Chondrocyte (in vitro differentiated cells): Measurements from ENCODE around the gene EAF1. TPM values are rescaled to one million over a fixed set of nuclear protein-coding genes. Genes with fewer than 3 reads are reported as not detected.

Experiments used
- DNase-seq: peaks from one replicate; pipeline ENCODE4 v3.0.0; 2021; ENCODE audit warnings: mixed read lengths, low spot score
- H3K27ac Mint-ChIP-seq: one replicate; pipeline ENCODE4 v1.8.0; 2021; ENCODE audit warnings: mild to moderate bottlenecking, moderate library complexity, mixed read lengths; ENCODE audit not compliant: unreplicated experiment
- H3K27me3 Mint-ChIP-seq: 2 replicates; pipeline ENCODE4 v1.8.0; 2021; ENCODE audit warnings: low read depth, mixed read lengths
- H3K36me3 Mint-ChIP-seq: 2 replicates; pipeline ENCODE4 v1.8.0; 2021; ENCODE audit warnings: low read depth, mixed read lengths
- H3K4me1 Mint-ChIP-seq: 2 replicates; pipeline ENCODE4 v1.8.0; 2021; ENCODE audit warnings: low read depth, mild to moderate bottlenecking, mixed read lengths
- H3K4me3 Mint-ChIP-seq: one replicate; pipeline ENCODE4 v1.8.0; 2021; ENCODE audit warnings: mild to moderate bottlenecking, moderate library complexity, mixed read lengths; ENCODE audit not compliant: unreplicated experiment
- H3K9me3 Mint-ChIP-seq: 2 replicates; pipeline ENCODE4 v1.8.0; 2021; ENCODE audit warnings: low read depth, mixed read lengths
- CTCF ChIP-seq: fragments of 200-600 bp; sonication (generic); IDR thresholded peaks from 2 replicates; pipeline ENCODE4 v1.5.0; 2021; ENCODE audit warnings: antibody characterized with exemption, mild to moderate bottlenecking, moderate library complexity
- total RNA-seq: library from RNA; stranded (reverse); gene quantifications from 3 replicates; pipeline ENCODE4 v1.2.1, GENCODE V29; 2021

Gene EAF1
- total RNA-seq, 1 donor from 2014 or later: 18.4 TPM

- no peak for DNase-seq
- Mint-ChIP-seq H3K4me1 (peaks cover 52% of the 10 kb centered on the region), H3K9me3 (peaks cover 2% of the 10 kb centered on the region)
Observed at GRCh38 chr3:15429080-15429479, 1.7 kb downstream of the EAF1 start.

GRCh38 chr3:15430624-15431023 is 3.2 kb downstream of the EAF1 start:
- no peak for DNase-seq
- Mint-ChIP-seq H3K4me1 (peaks cover 44% of the 10 kb centered on the region), H3K36me3 (peaks cover 15% of the 10 kb centered on the region), H3K9me3 (peaks cover 2% of the 10 kb centered on the region), H3K27me3 (no peaks in the 10 kb centered on the region), H3K4me3 (no peak overlapping the region), H3K27ac (no peak overlapping the region)
- TF ChIP-seq CTCF: no peak

More at GRCh38 chr3:15429080-15429479, 1.7 kb downstream of the EAF1 start:
- Mint-ChIP-seq H3K4me3 (peak overlapping the region; percentile 99), H3K27me3 (no peaks in the 10 kb centered on the region), H3K27ac (peak overlapping the region; percentile 95), H3K36me3 (peaks cover 6% of the 10 kb centered on the region)
- TF ChIP-seq CTCF: no peak

GRCh38 chr3:15431256-15431837 is 3.9 kb downstream of the EAF1 start:
- Mint-ChIP-seq H3K27ac (no peak overlapping the region), H3K27me3 (no peaks in the 10 kb centered on the region), H3K36me3 (peaks cover 19% of the 10 kb centered on the region), H3K4me1 (peaks cover 37% of the 10 kb centered on the region), H3K9me3 (peaks cover 2% of the 10 kb centered on the region), H3K4me3 (no peak overlapping the region)
- TF ChIP-seq CTCF: no peak
- DNase-seq: no peak

GRCh38 chr3:15433531-15433930 is 6.1 kb downstream of the EAF1 start:
- Mint-ChIP-seq H3K36me3 (peaks cover 29% of the 10 kb centered on the region), H3K9me3 (no peaks in the 10 kb centered on the region)

GRCh38 chr3:15434756-15435155 is 7.4 kb downstream of the EAF1 start:
- no peak overlapping the region for H3K4me3 Mint-ChIP-seq
- H3K27me3 Mint-ChIP-seq: no peaks in the 10 kb centered on the region
- DNase-seq: no peak
- no peak for TF ChIP-seq CTCF
- no peak overlapping the region for H3K27ac Mint-ChIP-seq
- peaks cover 38% of the 10 kb centered on the region for H3K36me3 Mint-ChIP-seq
- no peaks in the 10 kb centered on the region for H3K9me3 Mint-ChIP-seq
- peaks cover 17% of the 10 kb centered on the region for H3K4me1 Mint-ChIP-seq

More at GRCh38 chr3:15433531-15433930, 6.1 kb downstream of the EAF1 start:
- no peaks in the 10 kb centered on the region for H3K27me3 Mint-ChIP-seq
- no peak for TF ChIP-seq CTCF
- H3K4me1 Mint-ChIP-seq: peaks cover 22% of the 10 kb centered on the region
- DNase-seq: no peak
- no peak overlapping the region for H3K27ac Mint-ChIP-seq
- H3K4me3 Mint-ChIP-seq: no peak overlapping the region
